Caco-2 (cell line): Measurements from ENCODE around the gene THSD7A. TPM values are rescaled to one million over a fixed set of nuclear protein-coding genes. Genes with fewer than 3 reads are reported as not detected.

Experiments used
- BruUV-seq: library from RNA; stranded (reverse); fragments of 400-500 nt; replicated peaks from 2 replicates; lab custom pipeline; 2021; lab: Mats Ljungman, UMichigan
- CTCF ChIA-PET: fragments of 300-600 bp; sonication (Branson Sonifier 250); formaldehyde crosslinking; loops from one replicate; lab custom pipeline; 2022; ENCODE audit warnings: antibody characterized with exemption; lab: Charles Lee
- POLR2A ChIA-PET: fragments of 300-600 bp; sonication (Branson Sonifier 250); formaldehyde crosslinking; loops from one replicate; lab custom pipeline; 2022; ENCODE audit warnings: antibody characterized with exemption; lab: Charles Lee
- DNase-seq, 2 experiments: peaks; one replicate each; pipeline versions ENCODE4 v3.0.0 to v3.0.0-alpha.2; 2020 to 2022
- H3K27me3 ChIP-seq: replicated peaks from 2 replicates; pipeline ENCODE4 v1.6.0; 2011; ENCODE audit warnings: low read length; ENCODE audit not compliant: control insufficient read depth, insufficient read depth
- H3K36me3 ChIP-seq: 2 replicates; pipeline ENCODE4 v1.5.1; 2011; ENCODE audit warnings: low read length; ENCODE audit not compliant: control insufficient read depth, insufficient read depth
- H3K4me1 ChIP-seq: fragments of 250-450 bp; sonication (Bioruptor Pico); 2 replicates; pipeline ENCODE4 v1.5.1; 2020; ENCODE audit warnings: mild to moderate bottlenecking
- H3K4me3 ChIP-seq: 2 replicates; pipeline ENCODE4 v1.5.1; 2011; ENCODE audit warnings: low read depth, mild to moderate bottlenecking, control low read depth, low read length
- H3K9me3 ChIP-seq: fragments of 250-450 bp; sonication (Bioruptor Pico); 2 replicates; pipeline ENCODE4 v1.5.1; 2020; ENCODE audit warnings: mild to moderate bottlenecking, moderate library complexity
- H3K27ac Mint-ChIP-seq: one replicate; pipeline ENCODE4 v1.8.0; 2022; ENCODE audit warnings: mixed read lengths; ENCODE audit not compliant: unreplicated experiment
- H3K27me3 Mint-ChIP-seq: one replicate; pipeline ENCODE4 v1.8.0; 2022; ENCODE audit warnings: mixed read lengths; ENCODE audit not compliant: insufficient read depth, unreplicated experiment
- H3K36me3 Mint-ChIP-seq: one replicate; pipeline ENCODE4 v1.8.0; 2022; ENCODE audit warnings: mild to moderate bottlenecking, mixed read lengths; ENCODE audit not compliant: insufficient read depth, unreplicated experiment
- H3K4me1 Mint-ChIP-seq: one replicate; pipeline ENCODE4 v1.8.0; 2022; ENCODE audit warnings: low read depth, mixed read lengths; ENCODE audit not compliant: unreplicated experiment
- H3K4me3 Mint-ChIP-seq: one replicate; pipeline ENCODE4 v1.8.0; 2022; ENCODE audit warnings: mild to moderate bottlenecking, moderate library complexity, mixed read lengths; ENCODE audit not compliant: unreplicated experiment
- H3K9me3 Mint-ChIP-seq: one replicate; pipeline ENCODE4 v1.8.0; 2022; ENCODE audit warnings: mixed read lengths; ENCODE audit not compliant: unreplicated experiment
- intact Hi-C: fragments of 100-400 bp; cut with micrococcal nuclease; formaldehyde crosslinking; loops from one replicate; pipeline ENCODE4 v1.10.0; 2022; ENCODE audit not compliant: unreplicated experiment
- total RNA-seq: library from RNA; stranded (reverse); gene quantifications from 2 replicates; pipeline ENCODE4 v1.2.3, GENCODE V29; 2022
- TF ChIP-seq, protein P1 (sequence below), 2 experiments: fragments of 200-600 bp in 1 of 2; IDR thresholded peaks; 1 replicate in 1 of 2; 2 replicates in 1 of 2; pipeline versions ENCODE4 v1.5.1 to v1.8.0; 2011 to 2022; ENCODE audit warnings: antibody characterized with exemption in 1 of 2, control low read depth in 1 of 2, inconsistent platforms in 1 of 2, low read depth in 1 of 2, low read length in 1 of 2, mild to moderate bottlenecking in 1 of 2, moderate library complexity in 1 of 2; ENCODE audit not compliant: insufficient read depth in 1 of 2, severe bottlenecking in 1 of 2, unreplicated experiment in 1 of 2

Gene THSD7A
- total RNA-seq, 1 experiment from 2014 or later = 0.05 TPM

DNA sequence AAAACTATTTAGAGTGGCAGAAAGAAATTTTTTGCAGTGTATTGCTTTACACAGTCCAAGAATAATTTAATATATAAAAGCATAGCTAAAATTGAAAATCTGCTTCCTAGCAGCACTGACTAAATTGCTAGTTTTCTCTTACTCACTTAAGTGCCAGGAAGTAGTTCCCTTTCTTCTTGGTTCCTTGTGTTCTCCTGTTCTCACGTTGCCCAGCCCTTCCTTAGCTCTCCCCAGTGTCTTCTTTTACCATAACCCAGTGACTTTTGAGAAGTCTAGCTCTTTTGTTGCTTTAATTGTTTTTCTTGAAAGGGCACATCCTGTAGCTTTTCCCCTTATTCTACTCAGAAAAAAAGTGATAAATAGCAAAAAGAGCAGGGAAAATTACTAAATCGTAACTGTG, 215.5 kb downstream of the THSD7A start:
- TF ChIP-seq, protein P1, sequence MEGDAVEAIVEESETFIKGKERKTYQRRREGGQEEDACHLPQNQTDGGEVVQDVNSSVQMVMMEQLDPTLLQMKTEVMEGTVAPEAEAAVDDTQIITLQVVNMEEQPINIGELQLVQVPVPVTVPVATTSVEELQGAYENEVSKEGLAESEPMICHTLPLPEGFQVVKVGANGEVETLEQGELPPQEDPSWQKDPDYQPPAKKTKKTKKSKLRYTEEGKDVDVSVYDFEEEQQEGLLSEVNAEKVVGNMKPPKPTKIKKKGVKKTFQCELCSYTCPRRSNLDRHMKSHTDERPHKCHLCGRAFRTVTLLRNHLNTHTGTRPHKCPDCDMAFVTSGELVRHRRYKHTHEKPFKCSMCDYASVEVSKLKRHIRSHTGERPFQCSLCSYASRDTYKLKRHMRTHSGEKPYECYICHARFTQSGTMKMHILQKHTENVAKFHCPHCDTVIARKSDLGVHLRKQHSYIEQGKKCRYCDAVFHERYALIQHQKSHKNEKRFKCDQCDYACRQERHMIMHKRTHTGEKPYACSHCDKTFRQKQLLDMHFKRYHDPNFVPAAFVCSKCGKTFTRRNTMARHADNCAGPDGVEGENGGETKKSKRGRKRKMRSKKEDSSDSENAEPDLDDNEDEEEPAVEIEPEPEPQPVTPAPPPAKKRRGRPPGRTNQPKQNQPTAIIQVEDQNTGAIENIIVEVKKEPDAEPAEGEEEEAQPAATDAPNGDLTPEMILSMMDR (IDR thresholded peaks at IDR 0.05; ENCODE audit: insufficient read depth in 1 of 2, low read depth in 1 of 2, low read length in 1 of 2, severe bottlenecking in 1 of 2, unreplicated experiment in 1 of 2) = no peak
- POLR2A ChIA-PET = no interaction called here
- H3K9me3 Mint-ChIP-seq = no peaks in the 10 kb centered on the region
- DNase-seq = no peak
- no peaks in the 10 kb centered on the region for H3K36me3 Mint-ChIP-seq
- no peaks in the 10 kb centered on the region for H3K4me1 Mint-ChIP-seq
- Histone ChIP-seq H3K4me3 (no peak overlapping the region), H3K27me3 (no peaks in the 10 kb centered on the region), H3K9me3 (no peaks in the 10 kb centered on the region), H3K4me1 (no peaks in the 10 kb centered on the region), H3K36me3 (no peaks in the 10 kb centered on the region)
- intact Hi-C loops = no loop called here
- H3K27me3 Mint-ChIP-seq = peaks cover 5% of the 10 kb centered on the region
- no peak overlapping the region for H3K4me3 Mint-ChIP-seq
- BruUV-seq = no TSS peak
- CTCF ChIA-PET = no interaction called here
- H3K27ac Mint-ChIP-seq = no peak overlapping the region

DNA sequence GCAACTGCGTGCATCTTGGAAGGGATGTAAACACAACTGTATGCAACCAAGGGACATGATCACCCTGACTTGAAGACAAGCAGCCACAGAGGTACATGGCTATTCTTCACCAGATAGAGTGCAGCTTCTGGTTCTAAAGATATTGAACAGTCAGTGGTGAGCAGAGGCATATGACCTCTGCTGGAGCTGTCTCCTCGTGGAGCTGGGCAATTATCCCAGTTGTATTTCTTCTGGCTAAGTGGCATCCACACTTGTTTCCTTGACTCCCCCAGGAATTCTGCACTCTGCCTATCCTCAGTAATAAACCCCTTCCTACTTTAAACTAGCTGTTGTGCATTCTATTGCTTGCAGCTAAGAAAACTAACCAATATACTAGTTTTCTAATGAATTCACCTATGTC, 216.8 kb downstream of the THSD7A start:
- Mint-ChIP-seq H3K4me3 (no peak overlapping the region), H3K9me3 (no peaks in the 10 kb centered on the region), H3K27me3 (peaks cover 5% of the 10 kb centered on the region), H3K27ac (no peak overlapping the region), H3K4me1 (no peaks in the 10 kb centered on the region), H3K36me3 (no peaks in the 10 kb centered on the region)
- BruUV-seq = no TSS peak
- H3K9me3 ChIP-seq = no peaks in the 10 kb centered on the region
- no peaks in the 10 kb centered on the region for H3K27me3 ChIP-seq
- ChIA-PET POLR2A (no interaction called here), CTCF (no interaction called here)
- intact Hi-C loops = no loop called here
- H3K4me1 ChIP-seq = no peaks in the 10 kb centered on the region
- H3K36me3 ChIP-seq = no peaks in the 10 kb centered on the region
- TF ChIP-seq, protein P1 (IDR thresholded peaks at IDR 0.05; ENCODE audit: insufficient read depth in 1 of 2, low read depth in 1 of 2, low read length in 1 of 2, severe bottlenecking in 1 of 2, unreplicated experiment in 1 of 2) = no peak
- no peak overlapping the region for H3K4me3 ChIP-seq
- no peak for DNase-seq

DNA sequence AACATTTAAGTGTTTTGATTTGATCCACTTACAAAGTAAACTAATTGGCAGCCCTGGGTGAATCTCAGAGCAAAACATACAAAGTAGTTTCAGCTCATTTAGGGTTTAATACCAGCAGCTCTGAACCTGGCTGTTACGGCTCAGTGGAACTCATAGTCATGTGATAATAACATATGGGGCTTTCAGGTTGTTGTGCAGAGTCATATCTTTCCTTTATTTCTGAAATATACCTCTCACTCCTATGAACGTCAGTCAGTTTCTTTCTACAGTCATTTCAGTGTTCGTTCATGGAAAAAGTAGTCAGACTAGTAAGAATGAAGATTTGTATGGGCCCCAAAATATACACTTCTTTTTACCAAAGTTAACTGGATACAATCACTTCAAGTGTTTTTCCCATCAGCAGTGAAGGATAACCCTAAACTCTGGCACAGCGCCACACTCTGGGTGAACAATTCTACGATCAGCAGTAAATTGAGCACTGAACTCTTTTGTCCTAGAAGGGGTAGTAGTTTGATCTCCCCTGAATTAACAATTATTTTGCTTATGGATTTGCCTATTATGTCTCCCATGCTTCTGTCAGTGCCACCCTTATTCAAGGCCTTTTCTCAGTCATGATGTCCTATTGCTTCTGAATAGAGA, 218.6 kb downstream of the THSD7A start:
- Histone ChIP-seq H3K36me3 (no peaks in the 10 kb centered on the region), H3K9me3 (no peaks in the 10 kb centered on the region), H3K4me1 (no peaks in the 10 kb centered on the region), H3K4me3 (no peak overlapping the region), H3K27me3 (no peaks in the 10 kb centered on the region)
- no TSS peak for BruUV-seq
- Mint-ChIP-seq H3K4me3 (no peak overlapping the region), H3K9me3 (no peaks in the 10 kb centered on the region), H3K27ac (no peak overlapping the region), H3K36me3 (no peaks in the 10 kb centered on the region), H3K4me1 (no peaks in the 10 kb centered on the region), H3K27me3 (peaks cover 5% of the 10 kb centered on the region)
- CTCF ChIA-PET = no interaction called here
- intact Hi-C loops = no loop called here
- TF ChIP-seq, protein P1 (IDR thresholded peaks at IDR 0.05; ENCODE audit: insufficient read depth in 1 of 2, low read depth in 1 of 2, low read length in 1 of 2, severe bottlenecking in 1 of 2, unreplicated experiment in 1 of 2) = no peak
- DNase-seq = no peak
- POLR2A ChIA-PET = no interaction called here
